Upper lobe of left lung (tissue), 4 donors: ENCODE measurements around the gene GYPA.
"Not testable (repeated sequence)": the region's sequence is repeated elsewhere in the genome, so short reads cannot be mapped to it uniquely, and the experiment has no call there.

Experiments used
- EP300 ChIP-seq, 4 donors: sonication (generic); formaldehyde crosslinking; IDR thresholded peaks; one replicate each; pipeline ENCODE4 v1.5.1; 2017; ENCODE audit warnings: antibody characterized with exemption in 4 of 4, control low read depth in 2 of 4
- POLR2A ChIP-seq, 4 donors: fragments of 450-650 bp; IDR thresholded peaks; one replicate each; pipeline ENCODE4 v1.5.1; 2016 to 2017; ENCODE audit warnings: antibody characterized with exemption in 4 of 4, mild to moderate bottlenecking in 2 of 4
- TF ChIP-seq, protein P1 (sequence below), 6 experiments: fragments of 450-650 bp in 4 of 6; fragments of 200-600 bp in 2 of 6; sonication (generic) in 2 of 6; IDR thresholded peaks; one replicate each; pipeline ENCODE4 v1.5.1; 2016 to 2019; ENCODE audit warnings: antibody characterized with exemption in 6 of 6

DNA sequence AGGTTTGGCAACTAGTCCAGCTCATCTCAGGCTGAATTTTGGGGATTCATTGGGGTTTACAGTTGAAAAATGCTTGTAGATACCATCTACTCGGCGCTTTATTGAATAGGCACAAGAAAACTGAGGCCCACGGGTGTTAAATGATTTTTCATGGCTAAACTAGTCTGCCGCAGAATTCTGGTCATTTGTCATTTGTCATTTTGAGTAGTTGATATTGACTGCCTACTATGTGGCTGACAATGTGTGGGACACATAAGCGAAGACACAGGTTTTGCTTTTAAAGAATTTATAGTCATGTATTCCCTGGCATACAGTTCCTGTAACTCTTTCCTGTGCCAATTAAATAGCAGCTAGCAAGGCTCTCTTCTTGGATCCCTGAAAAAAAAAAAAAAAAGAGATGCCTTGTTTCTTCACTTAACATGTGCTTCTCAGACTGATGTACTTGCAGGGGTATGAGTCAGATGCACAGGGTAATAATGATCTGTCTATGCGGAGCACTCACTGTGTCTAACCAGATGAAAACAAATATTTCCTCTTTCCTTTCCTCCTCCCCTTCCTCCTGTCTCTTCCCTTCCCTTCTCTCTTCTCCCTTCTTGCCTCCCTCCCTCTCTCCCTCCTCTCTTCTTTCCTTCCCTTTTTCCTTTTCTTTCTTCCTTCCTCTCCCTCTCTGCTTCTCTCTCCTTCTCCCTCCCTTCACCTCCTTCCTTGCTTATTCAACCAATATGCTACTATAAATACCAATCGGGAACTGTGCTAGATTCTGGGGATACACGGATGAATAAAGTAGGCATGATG, 3.2 kb downstream of the GYPA start:
- TF ChIP-seq, protein P1, sequence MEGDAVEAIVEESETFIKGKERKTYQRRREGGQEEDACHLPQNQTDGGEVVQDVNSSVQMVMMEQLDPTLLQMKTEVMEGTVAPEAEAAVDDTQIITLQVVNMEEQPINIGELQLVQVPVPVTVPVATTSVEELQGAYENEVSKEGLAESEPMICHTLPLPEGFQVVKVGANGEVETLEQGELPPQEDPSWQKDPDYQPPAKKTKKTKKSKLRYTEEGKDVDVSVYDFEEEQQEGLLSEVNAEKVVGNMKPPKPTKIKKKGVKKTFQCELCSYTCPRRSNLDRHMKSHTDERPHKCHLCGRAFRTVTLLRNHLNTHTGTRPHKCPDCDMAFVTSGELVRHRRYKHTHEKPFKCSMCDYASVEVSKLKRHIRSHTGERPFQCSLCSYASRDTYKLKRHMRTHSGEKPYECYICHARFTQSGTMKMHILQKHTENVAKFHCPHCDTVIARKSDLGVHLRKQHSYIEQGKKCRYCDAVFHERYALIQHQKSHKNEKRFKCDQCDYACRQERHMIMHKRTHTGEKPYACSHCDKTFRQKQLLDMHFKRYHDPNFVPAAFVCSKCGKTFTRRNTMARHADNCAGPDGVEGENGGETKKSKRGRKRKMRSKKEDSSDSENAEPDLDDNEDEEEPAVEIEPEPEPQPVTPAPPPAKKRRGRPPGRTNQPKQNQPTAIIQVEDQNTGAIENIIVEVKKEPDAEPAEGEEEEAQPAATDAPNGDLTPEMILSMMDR (IDR thresholded peaks at IDR 0.05), result not testable (repeated sequence)
- not testable (repeated sequence) for TF ChIP-seq EP300, POLR2A (IDR thresholded peaks at IDR 0.05)
